B cell (primary cell): ENCODE results near the gene KIAA1217.

Source experiments
- CTCF ChIP-seq: fragments of 200-600 bp; IDR thresholded peaks from one replicate; pipeline ENCODE4 v1.8.0; 2022; ENCODE audit warnings: antibody characterized with exemption, mild to moderate bottlenecking
- EZH2 ChIP-seq: IDR thresholded peaks from 2 replicates; pipeline ENCODE4 v1.6.1; 2012; ENCODE audit warnings: borderline replicate concordance, low read depth, mild to moderate bottlenecking, moderate library complexity, low read length; ENCODE audit not compliant: insufficient read depth, poor library complexity, severe bottlenecking

- TF ChIP-seq CTCF (no peak), EZH2 (no peak)
These were observed 63.4 kb downstream of the KIAA1217 start for GRCh38 chr10:24272374-24272773.
